Neural progenitor cell (in vitro differentiated cells): ENCODE data around the gene COLEC12.

Experiments used
- EZH2 ChIP-seq: fragments of 200-600 bp; sonication (generic); IDR thresholded peaks from 2 replicates; pipeline ENCODE4 v1.6.1; 2017; ENCODE audit warnings: antibody characterized with exemption, mild to moderate bottlenecking, moderate library complexity
- EZH2phosphoT487 ChIP-seq: fragments of 200-600 bp; sonication (generic); IDR thresholded peaks from 2 replicates; pipeline ENCODE4 v1.6.1; 2017; ENCODE audit warnings: antibody characterized with exemption
- TF ChIP-seq, protein P1 (sequence below): fragments of 200-600 bp; sonication (generic); IDR thresholded peaks from 2 replicates; pipeline ENCODE4 v1.5.1; 2017; ENCODE audit warnings: antibody characterized with exemption, mild to moderate bottlenecking

GRCh38 chr18:388200-388599 lies 112.3 kb downstream of the COLEC12 start:
- TF ChIP-seq, protein P1, sequence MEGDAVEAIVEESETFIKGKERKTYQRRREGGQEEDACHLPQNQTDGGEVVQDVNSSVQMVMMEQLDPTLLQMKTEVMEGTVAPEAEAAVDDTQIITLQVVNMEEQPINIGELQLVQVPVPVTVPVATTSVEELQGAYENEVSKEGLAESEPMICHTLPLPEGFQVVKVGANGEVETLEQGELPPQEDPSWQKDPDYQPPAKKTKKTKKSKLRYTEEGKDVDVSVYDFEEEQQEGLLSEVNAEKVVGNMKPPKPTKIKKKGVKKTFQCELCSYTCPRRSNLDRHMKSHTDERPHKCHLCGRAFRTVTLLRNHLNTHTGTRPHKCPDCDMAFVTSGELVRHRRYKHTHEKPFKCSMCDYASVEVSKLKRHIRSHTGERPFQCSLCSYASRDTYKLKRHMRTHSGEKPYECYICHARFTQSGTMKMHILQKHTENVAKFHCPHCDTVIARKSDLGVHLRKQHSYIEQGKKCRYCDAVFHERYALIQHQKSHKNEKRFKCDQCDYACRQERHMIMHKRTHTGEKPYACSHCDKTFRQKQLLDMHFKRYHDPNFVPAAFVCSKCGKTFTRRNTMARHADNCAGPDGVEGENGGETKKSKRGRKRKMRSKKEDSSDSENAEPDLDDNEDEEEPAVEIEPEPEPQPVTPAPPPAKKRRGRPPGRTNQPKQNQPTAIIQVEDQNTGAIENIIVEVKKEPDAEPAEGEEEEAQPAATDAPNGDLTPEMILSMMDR: no peak
- TF ChIP-seq EZH2 (no peak), EZH2phosphoT487 (no peak)
